NCI-H345 treated with DMSO at 0.1 percent for 48 hours (cell line): ENCODE data around the gene UPK3BL2.
"Not testable (repeated sequence)": the region's sequence is repeated elsewhere in the genome, so short reads cannot be mapped to it uniquely, and the experiment has no call there.

Experiments used
- DNase-seq: peaks from one replicate; lab custom pipeline; 2025; ENCODE audit not compliant: unreplicated experiment; lab: John Stamatoyannopoulos, UW

The UPK3BL2 gene

GRCh38 chr7:102494473-102495149, 48.9 kb downstream of the UPK3BL2 start:
- not testable (repeated sequence) for DNase-seq

GRCh38 chr7:102494026-102494425, 49.5 kb downstream of the UPK3BL2 start:
- DNase-seq, result not testable (repeated sequence)

GRCh38 chr7:102493220-102493935, 50.1 kb downstream of the UPK3BL2 start:
- not testable (repeated sequence) for DNase-seq

- not testable (repeated sequence) for DNase-seq
Measured at GRCh38 chr7:102490529-102491075, 52.9 kb downstream of the UPK3BL2 start.
